Stimulated activated CD8-positive, alpha-beta memory T cell treated with anti-CD3 and anti-CD28 coated beads, Interleukin-12 subunit alpha, Interleukin-12 subunit beta, amount 100 ng/mL, for 4 hours (primary cell): ENCODE data around the gene PRDX4.
A peak's percentile ranks its signal among the peaks of the same experiment; 100 is the strongest.
"Not testable (repeated sequence)": the region's sequence is repeated elsewhere in the genome, so short reads cannot be mapped to it uniquely, and the experiment has no call there.

ENCODE experiments used
- DNase-seq: peaks from one replicate; pipeline ENCODE4 v3.0.0-alpha.2; 2020; ENCODE audit warnings: low read depth

Gene PRDX4

GRCh38 chrX:23667239-23668177, at the start of gene PRDX4:
Gene PRDX4 (plus strand): TSS chrX:23667493. CDS start chrX:23667571, 78 bp downstream.
- peak; percentile 58 for DNase-seq

DNA sequence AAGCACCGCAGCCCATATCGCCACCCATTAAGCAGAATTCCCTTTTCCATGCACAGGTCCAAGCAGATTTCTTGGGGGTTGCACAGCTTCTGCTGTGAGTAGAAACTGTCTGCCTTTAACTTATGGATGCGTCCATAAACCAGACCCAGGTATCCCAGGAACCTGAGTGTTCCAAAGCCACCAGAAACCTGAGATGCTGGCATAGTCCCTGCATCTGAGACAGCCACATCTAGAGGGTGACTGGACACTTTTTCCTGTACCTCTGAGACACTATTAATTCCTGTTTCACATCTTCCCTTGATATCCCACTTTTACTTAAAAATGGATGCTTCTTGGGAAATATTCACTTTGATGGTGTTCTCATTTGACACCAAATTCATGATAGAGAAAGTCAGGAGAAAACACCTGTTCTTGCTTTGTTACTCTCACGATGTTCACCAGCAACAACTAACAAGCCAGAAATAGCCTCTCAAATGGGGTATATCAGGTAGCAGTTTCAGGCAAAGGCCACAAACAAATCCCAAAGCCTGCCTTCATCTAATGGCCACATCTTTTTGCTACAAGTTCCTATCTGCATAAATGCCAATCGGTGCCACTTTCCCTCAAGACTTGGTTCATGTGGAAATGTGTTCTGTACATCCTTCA, 45.5 kb upstream of the PRDX4 start:
- DNase-seq = no peak

- no peak for DNase-seq
Observed at GRCh38 chrX:23623797-23624196, 43.5 kb upstream of the PRDX4 start.

- DNase-seq = no peak
Observed at GRCh38 chrX:23626651-23627050, 40.6 kb upstream of the PRDX4 start.

DNA sequence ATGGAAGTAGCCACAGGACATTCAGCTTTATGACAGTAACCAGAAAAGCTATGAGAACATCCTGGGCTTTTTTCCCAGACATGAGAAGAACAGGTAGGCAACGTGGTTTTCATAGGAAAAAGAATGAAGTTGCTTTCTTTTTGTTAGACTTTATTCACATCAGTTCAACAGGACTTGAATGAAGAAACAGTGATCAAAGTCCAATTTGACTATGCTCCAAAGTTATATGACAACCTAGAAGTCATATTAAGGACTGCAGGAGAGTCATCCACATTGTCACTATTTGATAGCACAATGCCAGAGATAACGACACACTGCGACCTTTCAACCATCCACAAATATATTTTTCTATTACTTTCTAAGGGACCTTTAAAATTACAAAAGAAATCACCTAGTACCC, 39.2 kb upstream of the PRDX4 start:
- no peak for DNase-seq

DNA sequence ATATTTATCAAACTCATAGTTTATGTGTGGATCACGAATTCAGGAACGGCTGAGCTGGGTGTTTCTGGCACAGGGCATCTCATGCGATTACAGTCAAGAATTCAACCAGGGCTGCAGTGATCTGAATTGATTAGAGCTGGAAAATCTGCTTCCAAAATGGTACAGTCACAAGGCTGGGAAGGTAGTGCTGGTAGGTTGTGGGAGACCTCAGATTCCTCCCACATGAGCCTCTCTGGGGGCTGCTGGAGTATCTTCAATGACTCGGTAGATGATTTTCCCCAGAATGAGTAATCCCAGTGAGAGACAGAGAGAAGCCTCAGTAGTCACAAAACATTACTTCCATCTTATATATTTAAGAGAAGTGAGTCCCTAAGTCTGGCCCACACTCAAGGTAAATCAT, 36.2 kb upstream of the PRDX4 start:
- DNase-seq = no peak

DNA sequence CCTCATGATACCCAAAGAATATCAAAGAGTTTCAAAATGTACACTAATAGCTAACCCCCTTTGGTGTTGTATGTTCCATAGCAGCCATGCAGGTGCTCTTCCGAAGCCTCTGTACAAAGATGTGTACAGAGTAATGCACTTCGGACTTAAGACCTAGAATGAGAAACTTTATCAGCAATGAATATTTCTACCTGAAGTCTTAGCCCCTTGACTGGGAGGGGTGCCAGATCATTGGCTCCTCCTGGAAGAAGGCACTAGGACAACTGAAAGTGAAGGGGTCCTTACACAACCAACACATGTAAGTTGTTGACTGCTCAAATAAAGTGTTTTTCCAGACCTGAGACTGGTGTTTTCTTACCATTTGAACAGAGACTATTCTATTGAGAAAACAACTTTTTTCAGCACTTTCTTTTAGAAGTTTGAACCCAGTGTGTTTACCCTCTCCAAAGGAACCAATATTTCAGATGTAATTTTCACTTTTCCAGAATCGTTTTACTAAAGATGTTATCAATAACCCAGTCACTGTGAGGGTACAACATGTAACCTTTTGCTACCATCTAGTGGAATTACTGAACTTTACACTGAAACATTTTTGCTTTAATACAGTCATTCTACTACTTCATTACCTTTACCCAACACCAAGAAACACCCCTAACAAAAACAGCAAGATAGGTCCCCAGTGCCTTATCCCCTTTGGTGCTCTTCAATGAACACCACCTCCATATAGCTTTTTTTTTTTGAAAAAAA, 33.3 kb upstream of the PRDX4 start:
- DNase-seq = no peak

DNA sequence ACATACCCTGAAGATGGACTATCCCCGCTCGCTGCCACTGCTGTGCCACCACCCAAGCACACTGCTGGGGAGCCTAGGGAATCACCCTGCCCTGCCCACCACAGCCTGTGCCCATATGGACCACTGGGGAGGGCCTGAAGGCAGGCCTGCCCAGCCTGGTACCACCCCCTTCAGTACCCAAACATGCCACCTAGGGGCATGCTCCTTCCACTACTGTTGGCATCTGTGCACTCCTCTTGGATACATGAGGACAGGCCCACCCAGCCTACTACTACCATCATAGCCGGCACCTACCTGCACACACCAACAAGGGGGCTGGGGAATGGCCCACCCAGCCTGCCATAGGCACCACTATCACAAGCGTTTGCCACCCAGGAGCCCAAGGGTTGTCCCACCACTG, 30.1 kb upstream of the PRDX4 start:
- peak; percentile 6 for DNase-seq

DNA sequence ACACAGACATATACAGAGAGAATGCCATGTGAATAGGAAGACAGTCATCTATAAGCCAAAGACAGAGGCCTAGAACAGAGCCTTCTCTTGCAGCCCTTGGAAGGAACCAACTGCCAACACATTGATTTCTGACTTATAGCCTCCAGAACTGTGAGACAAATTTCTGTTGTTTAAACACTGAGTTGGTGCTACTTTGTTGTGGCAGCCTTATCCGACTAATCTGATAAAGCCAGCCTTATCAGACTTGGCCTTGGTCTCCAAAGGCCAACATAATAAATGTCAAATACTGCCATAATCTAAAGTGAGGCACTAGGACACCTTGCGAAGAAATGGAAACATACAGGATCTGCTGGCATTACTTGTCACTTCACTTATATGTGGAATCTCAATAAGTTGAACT, 24.3 kb upstream of the PRDX4 start:
- no peak for DNase-seq

DNA sequence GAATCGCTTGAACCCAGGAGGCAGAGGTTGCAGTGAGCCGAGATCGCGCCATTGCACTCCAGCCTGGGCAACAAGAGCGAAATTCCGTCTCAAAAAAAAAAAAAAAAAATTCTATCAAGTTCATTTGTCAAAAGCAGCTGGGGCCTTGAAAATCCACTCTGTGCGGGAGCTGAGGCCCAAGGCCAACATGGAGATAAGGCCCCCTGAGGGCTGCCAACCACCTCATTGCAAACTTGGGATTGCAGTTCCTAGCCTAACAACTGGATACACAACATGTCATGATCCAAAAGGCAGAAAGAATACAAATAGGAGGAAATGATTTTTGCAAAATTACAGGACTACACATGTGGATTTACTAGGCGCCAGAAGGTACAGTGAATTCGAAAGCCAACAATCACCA, 22.5 kb upstream of the PRDX4 start:
- DNase-seq = no peak

GRCh38 chrX:23656091-23656490, 11.2 kb upstream of the PRDX4 start:
- no peak for DNase-seq

DNA sequence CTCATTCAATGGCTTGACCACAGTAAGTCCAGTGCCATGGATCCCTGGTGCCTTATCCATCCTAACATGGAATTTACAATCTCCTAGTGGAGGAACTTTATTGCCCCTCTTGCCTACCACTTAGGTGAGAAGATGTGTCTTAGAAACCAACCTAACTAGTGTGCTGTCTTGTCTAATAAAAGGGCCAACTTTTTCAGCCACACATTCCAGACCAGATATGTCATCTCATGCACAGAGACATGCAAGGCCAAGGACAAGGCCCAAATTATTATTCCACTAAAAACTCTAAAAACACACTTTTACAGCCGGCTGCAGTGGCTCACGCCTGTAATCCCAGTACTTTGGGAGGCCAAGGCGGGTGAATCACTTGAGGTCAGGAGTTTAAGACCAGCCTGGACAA, 10.6 kb upstream of the PRDX4 start:
- no peak for DNase-seq

DNA sequence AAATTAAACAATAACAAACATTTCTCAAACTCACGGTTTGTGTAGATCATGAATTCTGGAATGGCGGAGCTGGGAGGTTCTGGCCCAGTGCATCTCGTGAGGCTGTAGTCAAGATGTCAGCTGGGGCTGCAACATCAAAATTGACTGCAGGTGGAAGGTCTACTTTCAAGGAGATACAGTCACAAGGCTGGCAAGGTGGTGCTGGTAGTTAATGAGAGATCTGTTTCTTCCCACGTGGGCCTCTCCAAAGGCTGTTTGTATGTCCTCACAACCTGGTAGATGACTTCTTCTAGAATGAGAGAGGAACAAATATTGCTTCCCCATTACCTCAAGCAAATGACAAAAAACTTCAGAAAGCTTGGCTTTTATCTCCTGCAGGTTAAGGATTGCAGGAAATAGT, 8.0 kb upstream of the PRDX4 start:
- no peak for DNase-seq

- DNase-seq = not testable (repeated sequence)
Observed at GRCh38 chrX:23660083-23660765, 7.1 kb upstream of the PRDX4 start.

DNA sequence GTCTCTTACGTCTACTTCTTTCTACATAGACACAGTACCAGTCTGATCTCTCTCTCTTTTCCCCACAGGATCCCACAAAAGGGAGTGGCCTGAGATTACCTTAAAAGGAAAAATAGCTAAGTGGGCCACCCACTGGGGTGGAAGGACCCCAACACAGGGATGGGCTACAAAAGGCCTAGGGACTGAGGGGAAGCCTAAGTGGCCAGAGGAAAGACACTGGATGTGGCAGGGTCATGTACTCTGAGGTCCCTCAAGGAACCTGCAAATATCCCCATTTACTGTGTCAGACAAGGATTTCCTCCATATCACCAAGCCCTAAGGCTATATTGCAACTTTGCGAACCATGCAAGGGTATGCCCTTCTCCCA, 6.5 kb upstream of the PRDX4 start:
- DNase-seq = no peak

GRCh38 chrX:23661671-23662070, 5.6 kb upstream of the PRDX4 start:
- DNase-seq = no peak

DNA sequence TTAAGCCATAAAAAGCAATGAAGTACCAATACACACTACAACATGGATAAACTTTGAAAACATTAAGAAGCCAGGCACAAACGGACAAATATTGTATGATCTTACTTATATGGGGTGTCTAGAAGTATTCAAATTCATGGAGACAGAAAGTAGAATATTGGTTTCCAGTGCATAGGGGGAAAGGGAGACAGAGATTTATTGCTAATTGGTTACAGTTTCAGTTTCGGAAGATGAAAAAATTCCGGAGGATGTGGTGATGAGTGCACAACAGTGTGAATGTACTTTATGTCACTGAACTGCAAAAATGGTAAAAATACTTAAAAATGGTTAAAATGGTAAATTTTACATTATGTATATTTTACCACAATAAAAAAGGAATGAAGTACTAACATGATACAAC, 5.1 kb upstream of the PRDX4 start:
- DNase-seq = no peak

DNA sequence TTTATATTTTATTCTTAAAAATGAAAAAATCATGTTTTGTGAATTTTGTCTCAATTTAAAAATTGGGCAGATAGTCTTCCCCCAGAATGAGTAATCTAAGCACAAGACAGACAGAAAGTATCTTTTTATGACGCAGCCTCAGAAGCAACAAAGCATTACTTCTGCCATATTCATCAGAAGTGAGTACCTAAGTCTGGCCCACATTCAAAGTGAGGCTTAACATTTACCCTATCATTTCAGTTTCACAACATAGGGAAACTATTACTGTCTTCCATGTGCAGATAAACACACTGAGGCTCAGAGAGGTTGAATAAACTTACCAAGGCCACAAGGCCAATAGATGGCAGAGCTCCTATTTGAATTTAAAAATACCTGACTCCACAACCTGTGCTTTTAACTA, 4.4 kb upstream of the PRDX4 start:
- no peak for DNase-seq

DNA sequence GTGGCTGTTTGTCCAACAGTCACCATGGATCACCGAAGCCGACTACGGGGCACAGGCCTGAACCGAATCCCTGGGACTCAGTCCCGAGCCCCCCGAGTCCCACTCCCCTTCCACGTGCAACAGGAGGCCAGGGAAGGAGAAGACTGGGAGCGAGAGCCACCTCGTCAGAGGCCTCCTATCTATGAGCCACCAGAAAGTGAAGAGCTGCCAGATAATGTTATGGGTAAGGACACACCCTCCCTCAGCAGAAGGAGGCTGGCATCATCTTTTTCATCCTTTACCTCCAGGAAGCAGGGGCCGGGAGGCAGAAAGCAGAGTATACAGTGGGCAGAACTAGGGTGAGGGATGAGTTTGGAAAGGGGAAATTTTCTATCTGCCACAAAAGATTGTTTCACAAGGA, 2.8 kb upstream of the PRDX4 start:
- DNase-seq = no peak

DNA sequence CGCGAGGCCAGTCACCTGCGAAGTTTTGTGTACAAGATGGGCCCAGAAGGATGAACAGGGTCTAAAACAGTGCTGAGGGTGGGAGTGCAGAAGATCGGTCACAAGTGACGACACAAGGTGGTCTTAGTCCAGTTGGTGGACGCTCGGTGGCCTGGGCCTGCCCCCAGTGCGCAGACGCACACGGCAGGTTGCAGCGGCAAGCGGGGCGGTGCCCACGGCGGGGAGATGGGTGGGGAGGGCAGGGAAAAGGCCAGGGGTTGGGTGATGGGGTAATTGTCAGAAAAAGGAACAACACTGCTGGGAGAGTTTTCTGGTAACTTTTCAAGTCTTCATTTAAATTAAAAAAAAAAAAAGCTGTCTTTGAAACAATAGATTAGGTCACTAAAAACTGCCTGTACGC, 1.0 kb upstream of the PRDX4 start:
- no peak for DNase-seq

- DNase-seq = no peak
Observed at GRCh38 chrX:23668335-23668734, 1.0 kb downstream of the PRDX4 start.

- DNase-seq = no peak
Observed at GRCh38 chrX:23670528-23670927, 3.2 kb downstream of the PRDX4 start.
